WTC11 (cell line): Measurements from ENCODE around the gene WNK1. TPM values are rescaled to one million over a fixed set of nuclear protein-coding genes. Genes with fewer than 3 reads are reported as not detected.
A peak's percentile ranks its signal among the peaks of the same experiment; 100 is the strongest.

ENCODE experiments used
- ATAC-seq: fragments of 200-7000 bp; cut with Tn5 transposase; 2 replicates; pipeline ENCODE4 v1.10.0; 2021; ENCODE audit warnings: mild to moderate bottlenecking, moderate library complexity
- CTCF ChIA-PET: fragments of 300-600 bp; sonication (Branson Sonifier 250); formaldehyde crosslinking; loops from one replicate; lab custom pipeline; 2021; ENCODE audit warnings: antibody characterized with exemption; lab: Charles Lee
- POLR2A ChIA-PET: fragments of 350-600 bp; sonication (Branson Sonifier 250); formaldehyde crosslinking; loops from one replicate; lab custom pipeline; 2021; ENCODE audit warnings: antibody characterized with exemption; lab: Charles Lee
- DNase-seq: peaks from one replicate; pipeline ENCODE4 v3.0.0; 2021; ENCODE audit warnings: low spot score
- H3K27ac Mint-ChIP-seq: 2 replicates; pipeline ENCODE4 v1.8.0; 2021; ENCODE audit warnings: mixed read lengths
- H3K27me3 Mint-ChIP-seq: 2 replicates; pipeline ENCODE4 v1.8.0; 2021; ENCODE audit warnings: low read depth, mild to moderate bottlenecking, moderate library complexity, mixed read lengths
- H3K36me3 Mint-ChIP-seq: 2 replicates; pipeline ENCODE4 v1.8.0; 2021; ENCODE audit warnings: mixed read lengths
- H3K4me1 Mint-ChIP-seq: 2 replicates; pipeline ENCODE4 v1.8.0; 2022; ENCODE audit warnings: mixed read lengths
- H3K4me3 Mint-ChIP-seq: 2 replicates; pipeline ENCODE4 v1.8.0; 2021; ENCODE audit warnings: mild to moderate bottlenecking, moderate library complexity, mixed read lengths
- H3K9me3 Mint-ChIP-seq: 2 replicates; pipeline ENCODE4 v1.8.0; 2021; ENCODE audit warnings: mixed read lengths
- CREB1 ChIP-seq: sonication (generic); formaldehyde crosslinking; IDR thresholded peaks from 2 replicates; pipeline ENCODE4 v1.8.0; 2023; ENCODE audit warnings: mild to moderate bottlenecking, missing genetic modification reagents
- ESRRA ChIP-seq: sonication (generic); formaldehyde crosslinking; IDR thresholded peaks from 2 replicates; pipeline ENCODE4 v1.8.1; 2022; ENCODE audit warnings: mild to moderate bottlenecking, missing genetic modification reagents, borderline replicate concordance
- ETV6 ChIP-seq: sonication (generic); formaldehyde crosslinking; IDR thresholded peaks from 2 replicates; pipeline ENCODE4 v1.8.1; 2022; ENCODE audit warnings: mild to moderate bottlenecking, missing genetic modification reagents
- FOXJ3 ChIP-seq: sonication (generic); formaldehyde crosslinking; IDR thresholded peaks from 2 replicates; pipeline ENCODE4 v1.9.0; 2021; ENCODE audit warnings: missing genetic modification reagents, mild to moderate bottlenecking, borderline replicate concordance
- GRHL2 ChIP-seq: fragments of 250-450 bp; sonication (Bioruptor Pico); IDR thresholded peaks from 2 replicates; pipeline ENCODE4 v1.8.0; 2022; ENCODE audit warnings: mild to moderate bottlenecking, moderate library complexity; ENCODE audit not compliant: insufficient replicate concordance, severe bottlenecking
- MXD4 ChIP-seq: fragments of 250-450 bp; sonication (Bioruptor Pico); IDR thresholded peaks from 2 replicates; pipeline ENCODE4 v1.8.0; 2021; ENCODE audit warnings: mild to moderate bottlenecking, moderate library complexity, borderline replicate concordance
- MYBL2 ChIP-seq: sonication (generic); formaldehyde crosslinking; IDR thresholded peaks from 2 replicates; pipeline ENCODE4 v1.8.1; 2023; ENCODE audit warnings: mild to moderate bottlenecking, moderate library complexity, missing genetic modification reagents
- NFE2L1 ChIP-seq: sonication (generic); formaldehyde crosslinking; IDR thresholded peaks from 2 replicates; pipeline ENCODE4 v1.8.1; 2023; ENCODE audit warnings: missing genetic modification reagents
- NR3C1 ChIP-seq: sonication (generic); formaldehyde crosslinking; conservative IDR thresholded peaks from 2 replicates; pipeline ENCODE4 v1.8.1; 2023; ENCODE audit warnings: low read depth, mild to moderate bottlenecking, missing genetic modification reagents
- PRRX2 ChIP-seq: fragments of 250-450 bp; sonication (Bioruptor Pico); IDR thresholded peaks from 2 replicates; pipeline ENCODE4 v1.8.0; 2021; ENCODE audit warnings: mild to moderate bottlenecking
- RORB ChIP-seq: fragments of 250-450 bp; sonication (Bioruptor Pico); IDR thresholded peaks from 2 replicates; pipeline ENCODE4 v1.9.0; 2021; ENCODE audit warnings: mild to moderate bottlenecking
- SMAD4 ChIP-seq: sonication (generic); formaldehyde crosslinking; IDR thresholded peaks from 2 replicates; pipeline ENCODE4 v1.8.0; 2022; ENCODE audit warnings: mild to moderate bottlenecking, missing genetic modification reagents
- SP1 ChIP-seq: sonication (generic); formaldehyde crosslinking; conservative IDR thresholded peaks from 2 replicates; pipeline ENCODE4 v1.8.1; 2022; ENCODE audit warnings: missing genetic modification reagents
- TEAD1 ChIP-seq: sonication (generic); formaldehyde crosslinking; IDR thresholded peaks from 2 replicates; pipeline ENCODE4 v1.8.0; 2022; ENCODE audit warnings: mild to moderate bottlenecking, missing genetic modification reagents
- ZNF138 ChIP-seq: sonication (generic); formaldehyde crosslinking; conservative IDR thresholded peaks from 2 replicates; pipeline ENCODE4 v1.8.1; 2022; ENCODE audit warnings: mild to moderate bottlenecking, moderate library complexity, missing genetic modification reagents
- ZNF317 ChIP-seq: sonication (generic); formaldehyde crosslinking; IDR thresholded peaks from 2 replicates; pipeline ENCODE4 v1.8.1; 2023; ENCODE audit warnings: low read depth, mild to moderate bottlenecking, moderate library complexity, missing genetic modification reagents, borderline replicate concordance
- ZNF423 ChIP-seq: fragments of 250-450 bp; sonication (Bioruptor Pico); IDR thresholded peaks from 2 replicates; pipeline ENCODE4 v2.1.2; 2022; ENCODE audit warnings: mild to moderate bottlenecking, moderate library complexity
- total RNA-seq: library from RNA; stranded (reverse); gene quantifications from 3 replicates; pipeline ENCODE4 v1.2.3, GENCODE V29; 2021
- TF ChIP-seq, protein P1 (sequence below): fragments of 250-450 bp; sonication (Bioruptor Pico); IDR thresholded peaks from 2 replicates; pipeline ENCODE4 v1.9.0; 2021; ENCODE audit warnings: mild to moderate bottlenecking
- TF ChIP-seq, protein P2 (sequence below): fragments of 250-450 bp; sonication (Bioruptor Pico); IDR thresholded peaks from 2 replicates; pipeline ENCODE4 v2.1.2; 2022; ENCODE audit warnings: mild to moderate bottlenecking, moderate library complexity
- TF ChIP-seq, protein P3 (sequence below): sonication (generic); formaldehyde crosslinking; conservative IDR thresholded peaks from 2 replicates; pipeline ENCODE4 v1.8.1; 2023; ENCODE audit warnings: mild to moderate bottlenecking, low read depth, missing genetic modification reagents, moderate library complexity
- TF ChIP-seq, protein P4 (sequence below): sonication (generic); formaldehyde crosslinking; IDR thresholded peaks from 2 replicates; pipeline ENCODE4 v1.8.1; 2023; ENCODE audit warnings: mild to moderate bottlenecking, moderate library complexity, missing genetic modification reagents
- TF ChIP-seq, protein P5 (sequence below): sonication (generic); formaldehyde crosslinking; IDR thresholded peaks from 2 replicates; pipeline ENCODE4 v1.8.1; 2022; ENCODE audit warnings: mild to moderate bottlenecking, moderate library complexity, missing genetic modification reagents
- TF ChIP-seq, protein P6 (sequence below): sonication (generic); formaldehyde crosslinking; IDR thresholded peaks from 2 replicates; pipeline ENCODE4 v1.8.1; 2023; ENCODE audit warnings: mild to moderate bottlenecking, missing genetic modification reagents, moderate library complexity
- TF ChIP-seq, protein P7 (sequence below): sonication (generic); formaldehyde crosslinking; IDR thresholded peaks from 2 replicates; pipeline ENCODE4 v1.8.0; 2022; ENCODE audit warnings: missing genetic modification reagents

Gene WNK1
- total RNA-seq, 1 experiment from 2014 or later, result 118 TPM

DNA sequence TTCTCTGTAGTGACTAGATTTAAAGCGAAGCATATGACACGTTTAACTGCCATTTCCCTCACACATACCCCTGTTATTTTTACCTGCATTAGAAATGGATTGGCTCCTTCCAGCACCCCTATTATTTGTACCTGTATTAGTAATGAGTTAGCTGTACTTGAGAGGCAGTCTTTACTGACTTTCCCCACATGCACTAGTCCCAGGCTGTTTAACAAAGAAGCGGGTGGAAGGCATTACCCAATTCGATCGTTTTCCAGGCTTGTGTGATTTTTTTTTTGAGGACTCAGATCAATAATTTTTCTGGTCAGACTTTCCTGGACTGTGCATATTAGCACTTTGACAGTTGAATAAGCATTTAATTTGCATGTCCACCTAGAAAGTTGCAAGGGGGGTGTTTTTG lies 150.7 kb downstream of the WNK1 start:
- H3K27ac Mint-ChIP-seq, result peak overlapping the region; percentile 72; the same call in 1 of the 2 replicates
- ChIA-PET POLR2A (interaction anchor here (0.5 kb wide), 1 partner anchor 11 kb away, joined by 3 read pairs; no protein-coding TSS in a partner anchor), CTCF (no interaction called here)
- H3K4me3 Mint-ChIP-seq, result no peak overlapping the region
- ATAC-seq, result no peak
- H3K9me3 Mint-ChIP-seq, result no peaks in the 10 kb centered on the region
- no peak for DNase-seq
- H3K27me3 Mint-ChIP-seq, result no peaks in the 10 kb centered on the region
- peaks cover 17% of the 10 kb centered on the region for H3K4me1 Mint-ChIP-seq
- H3K36me3 Mint-ChIP-seq, result peaks cover 64% of the 10 kb centered on the region
- TF ChIP-seq NR3C1 (CRISPR knock-in tag) (no peak), NFE2L1 (CRISPR knock-in tag) (no peak), FOXJ3 (no peak), CREB1 (CRISPR knock-in tag) (no peak), ESRRA (CRISPR knock-in tag) (no peak), ZNF138 (CRISPR knock-in tag) (no peak), SP1 (CRISPR knock-in tag) (no peak), MXD4 (CRISPR knock-in tag) (no peak), MYBL2 (CRISPR knock-in tag) (no peak)
- TF ChIP-seq, protein P1, sequence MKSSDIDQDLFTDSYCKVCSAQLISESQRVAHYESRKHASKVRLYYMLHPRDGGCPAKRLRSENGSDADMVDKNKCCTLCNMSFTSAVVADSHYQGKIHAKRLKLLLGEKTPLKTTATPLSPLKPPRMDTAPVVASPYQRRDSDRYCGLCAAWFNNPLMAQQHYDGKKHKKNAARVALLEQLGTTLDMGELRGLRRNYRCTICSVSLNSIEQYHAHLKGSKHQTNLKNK, result no peak
- TF ChIP-seq, protein P2, sequence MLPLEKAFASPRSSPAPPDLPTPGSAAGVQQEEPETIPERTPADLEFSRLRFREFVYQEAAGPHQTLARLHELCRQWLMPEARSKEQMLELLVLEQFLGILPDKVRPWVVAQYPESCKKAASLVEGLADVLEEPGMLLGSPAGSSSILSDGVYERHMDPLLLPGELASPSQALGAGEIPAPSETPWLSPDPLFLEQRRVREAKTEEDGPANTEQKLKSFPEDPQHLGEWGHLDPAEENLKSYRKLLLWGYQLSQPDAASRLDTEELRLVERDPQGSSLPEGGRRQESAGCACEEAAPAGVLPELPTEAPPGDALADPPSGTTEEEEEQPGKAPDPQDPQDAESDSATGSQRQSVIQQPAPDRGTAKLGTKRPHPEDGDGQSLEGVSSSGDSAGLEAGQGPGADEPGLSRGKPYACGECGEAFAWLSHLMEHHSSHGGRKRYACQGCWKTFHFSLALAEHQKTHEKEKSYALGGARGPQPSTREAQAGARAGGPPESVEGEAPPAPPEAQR (CRISPR knock-in tag), result no peak
- TF ChIP-seq, protein P3, sequence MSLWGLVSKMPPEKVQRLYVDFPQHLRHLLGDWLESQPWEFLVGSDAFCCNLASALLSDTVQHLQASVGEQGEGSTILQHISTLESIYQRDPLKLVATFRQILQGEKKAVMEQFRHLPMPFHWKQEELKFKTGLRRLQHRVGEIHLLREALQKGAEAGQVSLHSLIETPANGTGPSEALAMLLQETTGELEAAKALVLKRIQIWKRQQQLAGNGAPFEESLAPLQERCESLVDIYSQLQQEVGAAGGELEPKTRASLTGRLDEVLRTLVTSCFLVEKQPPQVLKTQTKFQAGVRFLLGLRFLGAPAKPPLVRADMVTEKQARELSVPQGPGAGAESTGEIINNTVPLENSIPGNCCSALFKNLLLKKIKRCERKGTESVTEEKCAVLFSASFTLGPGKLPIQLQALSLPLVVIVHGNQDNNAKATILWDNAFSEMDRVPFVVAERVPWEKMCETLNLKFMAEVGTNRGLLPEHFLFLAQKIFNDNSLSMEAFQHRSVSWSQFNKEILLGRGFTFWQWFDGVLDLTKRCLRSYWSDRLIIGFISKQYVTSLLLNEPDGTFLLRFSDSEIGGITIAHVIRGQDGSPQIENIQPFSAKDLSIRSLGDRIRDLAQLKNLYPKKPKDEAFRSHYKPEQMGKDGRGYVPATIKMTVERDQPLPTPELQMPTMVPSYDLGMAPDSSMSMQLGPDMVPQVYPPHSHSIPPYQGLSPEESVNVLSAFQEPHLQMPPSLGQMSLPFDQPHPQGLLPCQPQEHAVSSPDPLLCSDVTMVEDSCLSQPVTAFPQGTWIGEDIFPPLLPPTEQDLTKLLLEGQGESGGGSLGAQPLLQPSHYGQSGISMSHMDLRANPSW (CRISPR knock-in tag), result no peak

DNA sequence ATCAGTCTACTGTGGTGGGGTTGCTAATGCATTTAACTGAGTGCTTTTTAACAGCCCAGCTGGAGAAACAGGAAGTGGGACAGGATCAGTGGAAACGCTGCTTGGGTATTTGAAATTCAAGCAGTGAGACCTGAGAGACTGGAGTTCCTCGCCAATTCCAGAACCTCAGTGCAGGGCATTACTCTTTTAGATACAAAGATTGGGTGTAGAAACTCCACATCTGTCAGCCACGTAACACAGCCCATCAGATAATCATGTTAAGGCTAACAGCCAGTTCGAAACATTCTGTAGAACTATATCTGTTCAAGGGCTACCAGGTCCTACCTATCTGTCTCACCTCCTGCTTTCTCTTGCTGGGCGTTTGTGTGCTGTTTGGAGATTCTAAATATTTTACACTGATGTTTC lies 151.6 kb downstream of the WNK1 start:
- DNase-seq (no peak), ATAC-seq (no peak)
- ChIA-PET CTCF (interaction anchor here (0.7 kb wide), 1 partner anchor 328 kb away, joined by 4 read pairs; no protein-coding TSS in a partner anchor), POLR2A (no interaction called here)
- Mint-ChIP-seq H3K4me3 (no peak overlapping the region), H3K27ac (peak overlapping the region; percentile 35), H3K4me1 (peaks cover 17% of the 10 kb centered on the region), H3K9me3 (no peaks in the 10 kb centered on the region), H3K27me3 (no peaks in the 10 kb centered on the region), H3K36me3 (peaks cover 69% of the 10 kb centered on the region)
- TF ChIP-seq GRHL2 (no peak), PRRX2 (CRISPR knock-in tag) (no peak), RORB (CRISPR knock-in tag) (no peak), TEAD1 (no peak), ZNF423 (CRISPR knock-in tag) (no peak), ETV6 (CRISPR knock-in tag) (no peak), SMAD4 (no peak), ZNF317 (CRISPR knock-in tag) (no peak)
- TF ChIP-seq, protein P4, sequence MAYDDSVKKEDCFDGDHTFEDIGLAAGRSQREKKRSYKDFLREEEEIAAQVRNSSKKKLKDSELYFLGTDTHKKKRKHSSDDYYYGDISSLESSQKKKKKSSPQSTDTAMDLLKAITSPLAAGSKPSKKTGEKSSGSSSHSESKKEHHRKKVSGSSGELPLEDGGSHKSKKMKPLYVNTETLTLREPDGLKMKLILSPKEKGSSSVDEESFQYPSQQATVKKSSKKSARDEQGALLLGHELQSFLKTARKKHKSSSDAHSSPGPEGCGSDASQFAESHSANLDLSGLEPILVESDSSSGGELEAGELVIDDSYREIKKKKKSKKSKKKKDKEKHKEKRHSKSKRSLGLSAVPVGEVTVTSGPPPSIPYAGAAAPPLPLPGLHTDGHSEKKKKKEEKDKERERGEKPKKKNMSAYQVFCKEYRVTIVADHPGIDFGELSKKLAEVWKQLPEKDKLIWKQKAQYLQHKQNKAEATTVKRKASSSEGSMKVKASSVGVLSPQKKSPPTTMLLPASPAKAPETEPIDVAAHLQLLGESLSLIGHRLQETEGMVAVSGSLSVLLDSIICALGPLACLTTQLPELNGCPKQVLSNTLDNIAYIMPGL (CRISPR knock-in tag), result no peak
- TF ChIP-seq, protein P1, result no peak
- TF ChIP-seq, protein P5, sequence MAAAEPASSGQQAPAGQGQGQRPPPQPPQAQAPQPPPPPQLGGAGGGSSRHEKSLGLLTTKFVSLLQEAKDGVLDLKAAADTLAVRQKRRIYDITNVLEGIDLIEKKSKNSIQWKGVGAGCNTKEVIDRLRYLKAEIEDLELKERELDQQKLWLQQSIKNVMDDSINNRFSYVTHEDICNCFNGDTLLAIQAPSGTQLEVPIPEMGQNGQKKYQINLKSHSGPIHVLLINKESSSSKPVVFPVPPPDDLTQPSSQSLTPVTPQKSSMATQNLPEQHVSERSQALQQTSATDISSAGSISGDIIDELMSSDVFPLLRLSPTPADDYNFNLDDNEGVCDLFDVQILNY (CRISPR knock-in tag), result no peak
- TF ChIP-seq, protein P6, sequence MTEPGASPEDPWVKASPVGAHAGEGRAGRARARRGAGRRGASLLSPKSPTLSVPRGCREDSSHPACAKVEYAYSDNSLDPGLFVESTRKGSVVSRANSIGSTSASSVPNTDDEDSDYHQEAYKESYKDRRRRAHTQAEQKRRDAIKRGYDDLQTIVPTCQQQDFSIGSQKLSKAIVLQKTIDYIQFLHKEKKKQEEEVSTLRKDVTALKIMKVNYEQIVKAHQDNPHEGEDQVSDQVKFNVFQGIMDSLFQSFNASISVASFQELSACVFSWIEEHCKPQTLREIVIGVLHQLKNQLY (CRISPR knock-in tag), result no peak
- TF ChIP-seq, protein P7, sequence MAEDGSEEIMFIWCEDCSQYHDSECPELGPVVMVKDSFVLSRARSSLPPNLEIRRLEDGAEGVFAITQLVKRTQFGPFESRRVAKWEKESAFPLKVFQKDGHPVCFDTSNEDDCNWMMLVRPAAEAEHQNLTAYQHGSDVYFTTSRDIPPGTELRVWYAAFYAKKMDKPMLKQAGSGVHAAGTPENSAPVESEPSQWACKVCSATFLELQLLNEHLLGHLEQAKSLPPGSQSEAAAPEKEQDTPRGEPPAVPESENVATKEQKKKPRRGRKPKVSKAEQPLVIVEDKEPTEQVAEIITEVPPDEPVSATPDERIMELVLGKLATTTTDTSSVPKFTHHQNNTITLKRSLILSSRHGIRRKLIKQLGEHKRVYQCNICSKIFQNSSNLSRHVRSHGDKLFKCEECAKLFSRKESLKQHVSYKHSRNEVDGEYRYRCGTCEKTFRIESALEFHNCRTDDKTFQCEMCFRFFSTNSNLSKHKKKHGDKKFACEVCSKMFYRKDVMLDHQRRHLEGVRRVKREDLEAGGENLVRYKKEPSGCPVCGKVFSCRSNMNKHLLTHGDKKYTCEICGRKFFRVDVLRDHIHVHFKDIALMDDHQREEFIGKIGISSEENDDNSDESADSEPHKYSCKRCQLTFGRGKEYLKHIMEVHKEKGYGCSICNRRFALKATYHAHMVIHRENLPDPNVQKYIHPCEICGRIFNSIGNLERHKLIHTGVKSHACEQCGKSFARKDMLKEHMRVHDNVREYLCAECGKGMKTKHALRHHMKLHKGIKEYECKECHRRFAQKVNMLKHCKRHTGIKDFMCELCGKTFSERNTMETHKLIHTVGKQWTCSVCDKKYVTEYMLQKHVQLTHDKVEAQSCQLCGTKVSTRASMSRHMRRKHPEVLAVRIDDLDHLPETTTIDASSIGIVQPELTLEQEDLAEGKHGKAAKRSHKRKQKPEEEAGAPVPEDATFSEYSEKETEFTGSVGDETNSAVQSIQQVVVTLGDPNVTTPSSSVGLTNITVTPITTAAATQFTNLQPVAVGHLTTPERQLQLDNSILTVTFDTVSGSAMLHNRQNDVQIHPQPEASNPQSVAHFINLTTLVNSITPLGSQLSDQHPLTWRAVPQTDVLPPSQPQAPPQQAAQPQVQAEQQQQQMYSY (CRISPR knock-in tag), result no peak
